Raji (cell line): Measurements from ENCODE around the gene OR2S2.

Experiments used
- POLR2A ChIP-seq: IDR thresholded peaks from 2 replicates; pipeline ENCODE4 v1.6.1; 2011; ENCODE audit warnings: low read depth, low read length, control low read depth; ENCODE audit not compliant: insufficient read depth

The OR2S2 gene

DNA sequence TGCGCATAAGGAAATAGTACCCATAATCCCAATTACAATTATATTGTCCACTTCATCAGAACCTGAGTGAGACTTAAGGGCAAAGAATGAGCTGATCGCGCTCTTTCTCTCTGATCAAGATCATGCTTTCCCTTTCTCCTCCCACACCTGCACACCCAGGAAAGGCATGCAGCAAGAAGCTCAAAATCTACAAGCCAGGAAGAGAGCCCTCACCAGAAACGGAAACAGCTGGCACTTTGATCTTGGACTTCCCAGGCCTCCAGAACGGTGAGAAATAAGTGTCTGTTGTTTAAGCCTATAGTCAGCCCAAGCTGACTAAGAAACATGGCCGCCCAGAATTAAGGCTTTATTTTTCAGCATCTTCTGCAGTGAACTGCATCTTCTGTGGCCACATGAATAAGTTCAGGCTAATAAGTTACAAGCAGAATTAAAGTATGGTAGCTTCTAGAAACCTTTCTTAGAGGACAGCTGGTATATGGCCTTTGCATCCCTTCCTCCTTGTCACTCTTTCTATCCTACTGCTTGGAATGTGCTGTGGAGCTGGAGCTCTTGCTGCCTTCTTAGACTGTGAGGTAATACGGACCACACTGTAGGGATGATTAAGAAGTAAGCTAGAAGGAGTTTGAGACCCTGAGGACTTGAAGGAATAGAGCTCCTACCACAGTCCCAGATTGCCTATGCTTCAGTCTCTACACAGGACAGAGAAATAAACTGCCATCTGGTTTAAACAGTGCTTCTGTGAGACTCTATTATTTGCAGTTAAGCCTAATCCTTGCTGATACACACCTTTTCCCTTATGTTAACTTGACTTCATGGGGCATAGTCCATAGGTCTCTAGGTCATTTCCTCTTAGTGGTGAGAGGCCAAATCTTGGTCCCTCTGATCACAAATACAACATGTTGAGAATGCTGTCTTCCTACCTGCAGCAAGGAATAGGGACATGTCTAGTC is 17.2 kb downstream of the OR2S2 start:
- TF ChIP-seq POLR2A = no peak

GRCh38 chr9:35939679-35940250 is 18.2 kb downstream of the OR2S2 start:
- TF ChIP-seq POLR2A = no peak

- no peak for TF ChIP-seq POLR2A
Measured at GRCh38 chr9:35938474-35939356, 19.2 kb downstream of the OR2S2 start.

DNA sequence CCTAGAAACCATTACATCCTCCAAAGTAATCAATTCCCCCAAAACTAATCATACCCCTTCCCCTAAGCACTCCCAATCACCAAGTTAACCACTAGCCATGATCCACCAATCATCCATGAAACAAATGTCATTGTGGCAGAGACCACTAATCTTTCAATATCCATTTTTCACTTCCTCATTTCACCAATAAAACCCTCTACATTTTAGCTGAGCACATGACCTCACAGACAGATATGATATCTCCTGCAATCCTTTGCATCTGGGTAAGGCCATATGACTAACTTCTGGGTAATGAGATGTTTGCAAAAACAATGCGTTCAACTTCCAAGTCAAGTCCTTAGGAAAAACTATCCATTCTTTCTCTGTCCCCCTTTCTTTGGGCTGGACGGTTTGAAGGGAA is 20.7 kb downstream of the OR2S2 start:
- no peak for TF ChIP-seq POLR2A

DNA sequence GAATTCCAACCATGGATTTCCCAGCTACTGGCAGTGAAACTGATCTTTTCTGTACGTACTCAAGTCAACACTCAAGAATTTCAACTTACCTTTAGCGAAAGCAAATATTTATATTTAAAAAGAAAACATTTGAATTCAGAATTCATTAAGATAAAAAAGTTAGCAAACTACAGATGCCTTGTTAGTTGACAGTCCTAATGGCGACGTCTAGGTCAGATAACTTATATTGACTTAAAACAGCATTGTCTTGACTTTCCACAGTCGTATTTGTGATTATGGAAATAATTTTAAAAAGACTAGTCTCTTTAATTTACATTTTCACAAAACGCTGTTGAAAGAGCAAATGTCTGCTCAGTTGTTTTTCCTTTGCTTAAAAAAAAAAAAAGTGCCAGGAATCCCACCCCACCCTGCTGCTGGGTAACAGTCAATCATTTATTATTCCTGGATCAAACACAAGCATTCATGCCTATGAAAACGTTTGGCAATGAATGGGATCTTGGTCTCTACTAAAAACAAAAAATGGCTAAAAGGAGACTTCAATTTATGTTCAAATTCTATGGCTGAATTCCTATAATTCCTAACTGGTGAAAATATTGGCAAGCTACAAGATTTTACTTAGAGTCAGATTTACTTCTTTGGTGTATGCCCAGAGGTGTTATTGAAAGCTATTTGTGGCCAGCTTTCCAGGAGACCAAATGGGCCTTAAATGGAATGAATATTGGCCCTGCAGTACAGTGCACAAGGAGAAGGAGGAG is 22.0 kb downstream of the OR2S2 start:
- no peak for TF ChIP-seq POLR2A

GRCh38 chr9:35935261-35935660 is 22.7 kb downstream of the OR2S2 start:
- no peak for TF ChIP-seq POLR2A

GRCh38 chr9:35933550-35934067 is 24.3 kb downstream of the OR2S2 start:
- TF ChIP-seq POLR2A = no peak

DNA sequence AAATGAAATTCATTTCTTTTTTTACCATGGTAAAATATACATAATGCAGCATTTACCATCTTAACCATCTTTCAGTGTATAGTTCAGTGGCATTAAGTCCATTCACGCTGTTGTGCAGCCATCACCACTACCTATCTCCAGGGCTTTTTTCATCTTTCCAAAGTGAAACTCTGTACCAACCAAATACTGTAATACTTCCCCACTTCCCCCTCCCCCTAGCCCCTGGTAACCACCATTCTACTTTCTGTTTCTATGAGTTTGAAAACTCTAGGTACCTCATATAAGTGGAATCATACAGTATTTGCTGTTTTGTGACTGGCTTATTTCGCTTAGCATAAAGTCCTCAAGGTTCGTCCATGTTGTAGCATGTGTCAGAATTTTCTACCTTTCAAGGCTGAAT is 25.2 kb downstream of the OR2S2 start:
- TF ChIP-seq POLR2A = no peak

DNA sequence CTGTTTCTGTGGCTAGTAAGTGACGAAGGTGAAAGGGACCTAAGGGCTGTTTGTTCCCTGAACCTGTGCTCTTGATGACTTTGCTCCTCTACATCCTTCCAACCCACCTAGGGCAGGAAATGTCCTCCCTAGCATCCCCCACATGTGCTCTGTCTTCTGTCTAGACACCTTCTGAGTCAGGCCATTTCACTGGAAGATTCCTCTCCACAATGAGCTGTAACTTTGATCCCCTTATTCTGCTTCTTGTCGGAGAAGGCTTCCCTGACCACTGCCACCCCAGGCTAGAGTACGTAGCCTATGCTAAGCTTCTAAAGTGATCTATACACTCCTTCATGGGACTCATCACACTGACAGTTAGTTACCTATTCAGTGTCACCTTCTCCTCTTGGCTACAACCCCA is 27.0 kb downstream of the OR2S2 start:
- no peak for TF ChIP-seq POLR2A

DNA sequence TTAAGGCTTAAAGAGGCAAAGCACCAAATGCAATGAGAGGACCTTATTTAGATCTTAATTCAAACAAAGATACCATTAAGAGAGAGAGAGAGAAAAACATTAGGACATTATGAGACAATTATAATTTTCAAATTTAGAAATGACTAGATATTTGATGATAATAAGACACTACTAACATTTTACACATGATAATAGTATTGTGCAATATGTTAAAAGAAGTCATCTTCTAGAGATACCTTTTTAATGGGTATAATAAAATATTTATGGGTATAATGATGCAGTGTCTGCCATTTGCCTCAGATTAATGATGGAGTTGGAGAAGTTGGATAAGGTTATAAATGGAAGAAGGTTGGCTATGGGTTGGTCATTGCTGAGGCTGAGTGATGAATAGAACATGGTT is 27.4 kb downstream of the OR2S2 start:
- no peak for TF ChIP-seq POLR2A

DNA sequence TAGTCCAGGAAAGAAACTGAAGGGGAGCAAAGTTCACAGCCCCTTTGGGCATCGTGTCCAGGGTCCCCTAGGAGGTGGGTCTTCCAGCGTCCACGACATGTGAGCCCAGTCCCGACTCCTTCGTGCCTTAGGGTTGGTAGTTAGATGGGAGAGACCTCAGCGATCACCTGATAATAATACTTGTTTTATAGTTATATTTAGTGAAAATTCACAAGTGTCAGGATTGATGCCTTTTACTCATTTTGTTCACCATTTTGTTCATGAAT is 28.6 kb downstream of the OR2S2 start:
- TF ChIP-seq POLR2A = no peak

GRCh38 chr9:35928591-35929452 is 29.1 kb downstream of the OR2S2 start:
- no peak for TF ChIP-seq POLR2A

DNA sequence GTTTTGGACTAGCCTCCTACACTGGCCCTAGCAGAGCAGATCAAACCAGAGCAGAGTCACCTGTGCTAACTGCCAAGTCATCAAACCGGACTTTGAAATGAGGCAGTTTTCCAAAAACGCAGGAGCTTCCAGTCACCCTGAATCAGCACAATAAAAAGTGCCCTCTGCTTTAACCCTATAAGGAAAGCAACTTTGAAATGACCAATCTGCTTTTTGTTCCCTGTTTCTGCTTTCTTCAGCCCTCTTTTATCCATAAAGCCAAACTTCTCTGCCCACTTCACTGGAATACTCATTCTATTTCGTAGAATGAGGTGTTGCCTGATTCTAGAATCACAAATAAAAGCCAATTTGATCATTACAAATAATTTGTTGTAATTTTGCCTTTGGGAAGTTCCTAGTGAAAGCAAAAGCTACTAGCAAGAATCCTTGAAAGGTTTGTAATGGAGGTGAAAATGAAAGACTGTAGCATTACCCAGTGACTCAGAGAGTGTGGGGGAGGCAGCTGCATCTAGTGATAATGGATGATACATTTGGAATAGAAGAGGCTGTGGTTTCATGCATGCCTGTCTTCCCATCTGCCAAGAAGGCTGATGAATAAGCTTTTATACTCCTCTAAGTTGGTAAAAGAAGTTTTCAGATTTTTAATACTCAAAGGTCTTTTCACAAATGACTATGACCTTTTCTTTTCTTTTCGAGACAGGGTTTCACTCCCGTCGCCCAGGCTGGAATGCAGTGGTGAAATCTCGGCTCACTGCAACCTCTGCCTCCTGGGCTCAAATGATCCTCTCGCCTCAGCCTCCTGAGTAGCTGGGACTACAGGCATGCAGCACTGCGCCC is 33.8 kb downstream of the OR2S2 start:
- no peak for TF ChIP-seq POLR2A
